ENCODE measurements around the gene FAM78B.

Gene FAM78B

GRCh38 chr1:166029196-166029945 lies 137.4 kb downstream of the FAM78B start:
- H3K36me3 ChIP-seq (ENCODE audit: insufficient read depth, low read length), result no peaks in the 10 kb centered on the region

GRCh38 chr1:166026555-166026954 lies 140.2 kb downstream of the FAM78B start:
- H3K9me3 ChIP-seq (ENCODE audit: low read length), result no peaks in the 10 kb centered on the region
- H3K36me3 ChIP-seq (ENCODE audit: insufficient read depth, low read length), result no peaks in the 10 kb centered on the region
- peaks cover 2% of the 10 kb centered on the region for H3K27me3 ChIP-seq (ENCODE audit: insufficient read depth, low read length)
- no peak overlapping the region for H3K4me3 ChIP-seq (ENCODE audit: low read length)
- no peak overlapping the region for H2AFZ ChIP-seq (ENCODE audit: low read depth, low read length)
- H3K4me1 ChIP-seq (ENCODE audit: insufficient read depth, low read length), result no peaks in the 10 kb centered on the region

More at GRCh38 chr1:166029196-166029945, 137.4 kb downstream of the FAM78B start:
- no peaks in the 10 kb centered on the region for H3K9me3 ChIP-seq (ENCODE audit: low read length)
- H3K4me1 ChIP-seq (ENCODE audit: insufficient read depth, low read length), result no peaks in the 10 kb centered on the region
- no peak overlapping the region for H3K4me3 ChIP-seq (ENCODE audit: low read length)
- no peak overlapping the region for H2AFZ ChIP-seq (ENCODE audit: low read depth, low read length)
- peaks cover 2% of the 10 kb centered on the region for H3K27me3 ChIP-seq (ENCODE audit: insufficient read depth, low read length)

- H3K9me3 ChIP-seq (ENCODE audit: low read length), result no peaks in the 10 kb centered on the region
- no peaks in the 10 kb centered on the region for H3K36me3 ChIP-seq (ENCODE audit: insufficient read depth, low read length)
- H3K4me3 ChIP-seq (ENCODE audit: low read length), result no peak overlapping the region
These were observed 140.7 kb downstream of the FAM78B start for GRCh38 chr1:166026143-166026542.

GRCh38 chr1:166020210-166020609 lies 146.6 kb downstream of the FAM78B start:
- Histone ChIP-seq H2AFZ (ENCODE audit: low read depth, low read length) (no peak overlapping the region), H3K9me3 (ENCODE audit: low read length) (no peaks in the 10 kb centered on the region), H3K4me3 (ENCODE audit: low read length) (no peak overlapping the region), H3K27me3 (ENCODE audit: insufficient read depth, low read length) (no peaks in the 10 kb centered on the region), H3K4me1 (ENCODE audit: insufficient read depth, low read length) (no peaks in the 10 kb centered on the region), H3K36me3 (ENCODE audit: insufficient read depth, low read length) (no peaks in the 10 kb centered on the region)

More at GRCh38 chr1:166026143-166026542, 140.7 kb downstream of the FAM78B start:
- Histone ChIP-seq H2AFZ (ENCODE audit: low read depth, low read length) (no peak overlapping the region), H3K4me1 (ENCODE audit: insufficient read depth, low read length) (no peaks in the 10 kb centered on the region), H3K27me3 (ENCODE audit: insufficient read depth, low read length) (peaks cover 2% of the 10 kb centered on the region)
